ENCODE data around the gene CYB5D1.
A peak's percentile ranks its signal among the peaks of the same experiment; 100 is the strongest.

The CYB5D1 gene

GRCh38 chr17:7844292-7845154 is 13.3 kb upstream of the CYB5D1 start:
- DNase-seq: peak; percentile 90

GRCh38 chr17:7845359-7846062 is 12.3 kb upstream of the CYB5D1 start:
- no peak for ATAC-seq
- DNase-seq: no peak

More at GRCh38 chr17:7844292-7845154, 13.3 kb upstream of the CYB5D1 start:
- ATAC-seq: peak; percentile 47

- no peak for DNase-seq
- ATAC-seq: no peak
These were observed 11.6 kb upstream of the CYB5D1 start for GRCh38 chr17:7846063-7846735.

- no peak for ATAC-seq
- DNase-seq: no peak
These were observed 10.8 kb upstream of the CYB5D1 start for GRCh38 chr17:7846765-7847661.

- ATAC-seq (no peak), DNase-seq (no peak)
These were observed 9.6 kb upstream of the CYB5D1 start for GRCh38 chr17:7848131-7848579.

- DNase-seq (no peak), ATAC-seq (no peak)
These were observed 9.1 kb upstream of the CYB5D1 start for GRCh38 chr17:7848739-7849129.

- ATAC-seq: no peak
- no peak for DNase-seq
These were observed 8.6 kb upstream of the CYB5D1 start for GRCh38 chr17:7849130-7849750.

GRCh38 chr17:7849751-7850504 is 7.9 kb upstream of the CYB5D1 start:
- no peak for DNase-seq
- no peak for ATAC-seq

GRCh38 chr17:7850701-7851437 is 6.9 kb upstream of the CYB5D1 start:
- ATAC-seq (no peak), DNase-seq (no peak)

GRCh38 chr17:7851438-7852261 is 6.2 kb upstream of the CYB5D1 start:
- peak; percentile 96 for DNase-seq
- peak; percentile 83 for ATAC-seq

- ATAC-seq (no peak), DNase-seq (no peak)
These were observed 5.5 kb upstream of the CYB5D1 start for GRCh38 chr17:7852262-7852670.

- ATAC-seq (no peak), DNase-seq (no peak)
These were observed 4.7 kb upstream of the CYB5D1 start for GRCh38 chr17:7852919-7853690.

GRCh38 chr17:7853691-7854038 is 4.1 kb upstream of the CYB5D1 start:
- no peak for ATAC-seq
- no peak for DNase-seq

- DNase-seq (no peak), ATAC-seq (no peak)
These were observed 3.6 kb upstream of the CYB5D1 start for GRCh38 chr17:7854078-7854777.

GRCh38 chr17:7854851-7855659 is 2.7 kb upstream of the CYB5D1 start, which contains the start of gene TMEM88:
TMEM88 (plus strand) TSS chr17:7855066; CDS start chr17:7855075, 9 bp downstream.
- DNase-seq (no peak), ATAC-seq (no peak)

GRCh38 chr17:7855660-7856010 is 2.2 kb upstream of the CYB5D1 start:
- ATAC-seq: no peak
- DNase-seq: no peak

Data from stimulated activated naive CD8-positive, alpha-beta T cell treated with anti-CD3 and anti-CD28 coated beads, Interleukin-15, Interleukin-2, amounts not matched to agents 100 U/mL and 50 U/mL, for 24 hours (primary cell).